NCI-H526 treated with DMSO at 0.1 percent for 48 hours (cell line): ENCODE measurements around the gene TMEM238L.

Experiments used
- DNase-seq: peaks from one replicate; lab custom pipeline; 2025; lab: John Stamatoyannopoulos, UW

Gene TMEM238L

DNA sequence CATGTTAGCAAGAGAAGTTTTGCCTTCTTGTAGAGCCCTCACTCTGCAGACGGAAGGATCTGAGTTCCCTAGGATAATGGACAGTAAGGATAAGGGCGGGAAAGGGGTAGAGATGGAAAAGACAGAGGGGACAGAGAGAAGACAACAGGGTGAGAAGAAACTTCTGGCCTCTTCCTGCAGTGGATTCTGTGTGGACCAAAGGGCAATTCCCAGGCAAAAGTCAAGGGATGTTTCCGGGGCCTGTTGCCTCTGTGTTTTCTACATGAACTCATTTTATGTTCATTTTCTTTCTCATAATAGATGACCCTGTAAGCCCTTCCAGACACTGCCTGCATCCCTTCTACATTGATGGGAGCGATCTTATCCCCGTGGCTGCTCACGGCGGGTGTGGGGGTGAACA, 647 bp upstream of the TMEM238L start:
- no peak for DNase-seq

DNA sequence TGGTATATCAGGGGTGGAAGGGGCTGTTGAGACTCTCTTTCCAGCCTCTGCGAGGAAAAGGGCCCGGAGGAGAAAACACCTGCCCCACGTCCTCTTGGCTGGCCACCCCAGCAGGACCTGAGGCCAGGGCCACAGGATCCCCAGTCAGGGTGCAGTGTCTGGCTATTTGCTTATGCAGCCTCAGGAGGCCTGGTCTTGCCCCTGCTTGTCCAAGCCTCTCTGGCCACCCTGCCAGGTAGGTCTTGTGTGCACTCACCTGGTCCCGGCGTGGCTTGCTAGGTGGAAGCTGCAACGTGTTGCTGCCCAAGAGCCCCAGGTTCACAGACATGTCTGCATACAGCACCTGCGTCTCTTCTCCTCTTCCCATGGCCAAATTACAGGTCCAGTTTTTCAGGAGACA, 549 bp downstream of the TMEM238L start:
- DNase-seq: peak; percentile 50

DNA sequence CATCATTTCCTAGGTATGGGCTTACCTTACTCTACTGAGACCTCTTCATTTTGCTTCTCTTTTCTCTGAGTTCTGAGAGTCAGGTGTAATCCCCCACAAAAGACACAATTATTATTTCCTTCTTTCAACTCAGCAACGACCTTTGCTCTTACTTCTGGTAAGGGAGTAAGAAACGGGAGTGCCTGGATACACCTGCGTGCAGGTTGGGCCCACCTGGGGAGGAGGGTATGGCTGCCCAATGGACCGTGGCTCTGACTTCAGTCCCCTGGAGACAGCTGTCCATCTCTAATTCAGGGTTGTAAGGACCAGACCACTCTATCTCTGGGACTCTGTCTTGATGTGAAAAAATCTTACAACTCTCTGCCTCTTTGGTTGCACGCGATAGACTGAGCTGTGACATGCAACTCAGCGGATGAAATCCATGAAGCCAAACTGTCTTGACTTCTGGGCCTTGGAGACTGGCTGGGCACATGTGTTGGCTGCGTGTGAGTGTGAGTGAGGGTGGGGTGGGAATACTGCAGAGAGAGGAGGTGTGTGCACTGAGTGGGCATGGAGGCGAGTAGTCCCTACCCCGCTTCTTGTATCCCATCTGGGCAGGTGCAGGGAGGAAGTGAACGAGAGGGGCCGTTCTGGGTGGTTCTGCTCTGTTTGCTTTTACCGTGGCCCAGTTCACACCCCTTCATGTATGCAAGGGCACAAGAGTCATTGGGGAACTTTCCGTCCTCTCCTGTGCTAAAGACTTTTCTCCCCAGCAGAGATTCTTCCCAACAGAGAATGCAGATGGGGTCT, 1.2 kb downstream of the TMEM238L start:
- DNase-seq: no peak

DNA sequence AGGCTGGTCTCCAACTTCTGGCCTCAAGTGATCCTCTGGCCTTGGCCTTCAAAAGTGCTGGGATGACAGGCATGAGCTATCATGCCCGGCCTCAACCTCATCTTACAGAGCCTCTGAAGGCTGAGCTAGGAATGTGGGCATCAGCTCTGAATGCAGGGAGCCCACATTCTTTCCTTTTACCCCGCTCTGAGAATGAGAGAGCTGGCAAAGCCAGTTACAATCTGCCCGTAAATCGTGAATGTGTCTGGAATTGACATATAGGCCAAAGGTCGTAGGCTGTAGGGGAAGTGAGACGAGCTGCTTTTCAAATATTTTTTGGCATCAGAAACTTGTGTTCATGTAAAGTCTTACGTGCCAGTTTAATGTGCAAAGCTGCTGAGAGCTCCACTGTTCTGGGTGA, 4.5 kb downstream of the TMEM238L start:
- no peak for DNase-seq

DNA sequence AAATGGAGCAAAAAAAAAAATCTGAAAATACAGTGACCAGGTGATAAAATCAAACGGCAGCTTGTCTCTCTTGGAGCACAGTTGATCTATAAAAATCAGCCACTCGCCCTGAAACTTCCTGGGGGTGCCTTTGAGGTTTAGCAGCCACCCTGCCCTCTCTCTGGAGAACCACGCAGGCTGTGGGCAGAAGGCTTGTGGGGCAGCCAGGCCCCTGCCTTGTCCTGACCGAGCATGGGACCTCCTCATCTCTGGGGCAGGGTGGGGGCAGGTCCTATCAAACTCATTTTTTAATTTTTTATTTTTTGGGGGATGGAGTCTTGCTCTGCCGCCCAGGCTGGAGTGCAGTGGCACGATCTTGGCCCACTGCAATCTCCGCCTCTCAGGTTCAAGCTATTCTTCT, 5.0 kb downstream of the TMEM238L start:
- DNase-seq: no peak

DNA sequence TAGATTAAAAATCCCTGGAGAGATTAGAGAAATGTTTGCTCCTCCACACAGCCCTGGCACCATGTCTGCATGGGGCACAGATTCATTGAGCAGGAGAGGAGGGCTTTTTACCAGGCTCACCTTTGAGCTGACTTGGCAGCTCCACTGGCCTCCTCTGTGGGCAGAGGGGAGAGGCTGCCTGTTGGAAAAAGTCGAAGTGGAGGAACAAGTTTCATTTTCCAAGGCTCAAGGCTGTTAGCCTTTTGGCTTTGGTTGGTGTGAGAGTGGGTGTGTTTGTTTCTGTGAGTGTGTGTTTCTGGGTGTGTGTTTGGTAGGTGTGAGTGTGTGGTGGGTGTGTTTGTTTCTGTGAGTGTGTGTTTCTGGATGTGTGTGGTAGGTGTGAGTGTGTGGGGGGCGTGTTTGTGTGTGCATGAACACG, 5.6 kb downstream of the TMEM238L start:
- DNase-seq: no peak

DNA sequence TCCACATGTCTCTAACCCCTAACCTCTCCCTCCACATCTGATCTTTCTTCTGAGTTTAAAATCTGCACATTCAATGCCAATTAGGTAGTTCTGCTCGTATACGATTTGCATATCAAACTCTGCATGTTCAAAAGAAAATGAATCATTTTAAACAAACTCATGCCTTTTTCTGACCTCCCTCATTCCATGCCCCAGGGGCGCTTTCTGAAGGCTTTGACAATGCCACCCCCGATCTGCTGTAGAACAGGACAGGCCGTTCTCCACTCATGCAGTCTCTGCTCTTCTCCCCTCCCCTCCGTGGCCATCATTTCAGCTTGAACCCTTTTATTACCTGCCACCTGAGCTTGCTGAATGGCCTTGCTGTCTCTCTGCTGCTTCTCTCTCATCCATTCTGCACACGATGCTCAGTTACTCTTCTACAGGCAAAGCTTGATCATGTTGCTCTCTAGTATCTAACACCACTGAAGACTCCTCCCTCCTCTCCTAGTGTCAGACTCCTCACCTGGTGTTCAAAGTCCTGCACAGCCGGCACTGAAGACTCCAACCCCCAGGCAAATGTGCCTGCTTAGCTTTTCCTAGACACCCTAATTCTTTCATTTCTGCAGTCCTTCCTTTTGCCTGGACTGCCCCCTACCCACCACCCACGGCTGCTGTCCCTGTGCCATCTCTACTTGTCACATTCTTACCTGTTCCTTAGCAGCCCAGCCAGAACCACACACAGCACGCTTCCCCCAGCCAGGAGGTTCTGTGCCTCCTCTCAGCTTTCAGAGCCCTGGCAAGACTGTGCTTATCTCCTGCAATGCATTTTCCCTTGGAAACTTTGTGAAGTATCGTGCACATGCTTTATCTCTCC, 6.2 kb downstream of the TMEM238L start:
- peak; percentile 5 for DNase-seq

DNA sequence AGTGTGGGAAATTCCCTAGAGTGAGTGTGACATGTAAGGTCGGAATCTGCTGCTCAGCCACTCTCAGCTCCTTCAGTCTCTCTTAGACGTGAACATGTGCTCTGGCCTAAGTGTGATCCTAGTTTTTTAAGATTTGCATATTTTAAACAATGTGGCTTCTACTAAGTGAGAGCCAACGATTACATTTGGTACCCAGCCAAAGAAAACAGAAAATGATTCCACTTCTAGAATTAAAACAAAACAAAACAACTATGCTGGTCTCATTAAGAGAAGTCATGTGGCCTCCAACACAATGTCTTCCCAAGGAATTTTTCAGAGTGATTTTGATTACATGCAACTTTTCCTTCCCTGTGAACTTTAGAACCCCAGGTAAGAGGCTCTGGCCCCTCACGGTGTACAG, 10.1 kb downstream of the TMEM238L start:
- no peak for DNase-seq

DNA sequence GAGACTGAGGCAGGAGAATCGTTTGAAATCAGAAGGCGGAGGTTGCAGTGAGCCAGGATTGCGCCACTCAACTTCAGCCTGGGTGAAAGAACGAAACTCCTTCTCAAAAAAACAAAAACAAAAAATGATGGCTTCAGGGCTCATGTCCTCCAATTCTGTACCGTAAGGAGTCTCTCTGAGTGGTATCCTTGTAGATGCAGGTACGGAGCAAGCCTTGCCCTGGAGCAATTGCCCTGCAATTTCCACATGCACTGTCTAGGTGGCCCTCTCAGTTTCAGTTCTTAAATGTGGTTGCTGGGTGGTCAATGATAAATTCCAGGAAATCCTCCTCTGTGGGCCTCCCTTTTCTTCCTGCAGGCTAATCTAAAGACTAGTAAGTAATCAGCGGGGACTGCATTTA, 10.6 kb downstream of the TMEM238L start:
- no peak for DNase-seq

DNA sequence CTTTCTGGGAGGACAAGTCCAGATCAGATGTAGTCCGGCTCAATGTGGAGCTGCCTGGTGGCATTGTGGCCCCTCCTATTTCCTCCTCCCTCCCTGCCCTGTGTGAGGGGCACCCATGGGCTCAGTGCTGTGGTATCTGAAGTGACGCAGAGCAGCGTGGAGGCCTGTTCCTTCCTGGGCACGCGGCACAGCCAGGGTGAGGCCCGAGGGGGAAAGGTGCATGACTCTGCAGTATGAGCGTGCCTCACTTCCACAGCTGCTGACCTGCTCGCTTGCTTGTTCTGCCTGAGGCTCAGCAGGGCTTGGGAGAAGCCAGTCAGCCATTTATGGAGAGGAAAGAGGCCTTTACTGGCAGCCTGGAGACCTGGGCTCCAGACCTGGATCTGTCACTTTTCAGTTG, 11.7 kb downstream of the TMEM238L start:
- no peak for DNase-seq

DNA sequence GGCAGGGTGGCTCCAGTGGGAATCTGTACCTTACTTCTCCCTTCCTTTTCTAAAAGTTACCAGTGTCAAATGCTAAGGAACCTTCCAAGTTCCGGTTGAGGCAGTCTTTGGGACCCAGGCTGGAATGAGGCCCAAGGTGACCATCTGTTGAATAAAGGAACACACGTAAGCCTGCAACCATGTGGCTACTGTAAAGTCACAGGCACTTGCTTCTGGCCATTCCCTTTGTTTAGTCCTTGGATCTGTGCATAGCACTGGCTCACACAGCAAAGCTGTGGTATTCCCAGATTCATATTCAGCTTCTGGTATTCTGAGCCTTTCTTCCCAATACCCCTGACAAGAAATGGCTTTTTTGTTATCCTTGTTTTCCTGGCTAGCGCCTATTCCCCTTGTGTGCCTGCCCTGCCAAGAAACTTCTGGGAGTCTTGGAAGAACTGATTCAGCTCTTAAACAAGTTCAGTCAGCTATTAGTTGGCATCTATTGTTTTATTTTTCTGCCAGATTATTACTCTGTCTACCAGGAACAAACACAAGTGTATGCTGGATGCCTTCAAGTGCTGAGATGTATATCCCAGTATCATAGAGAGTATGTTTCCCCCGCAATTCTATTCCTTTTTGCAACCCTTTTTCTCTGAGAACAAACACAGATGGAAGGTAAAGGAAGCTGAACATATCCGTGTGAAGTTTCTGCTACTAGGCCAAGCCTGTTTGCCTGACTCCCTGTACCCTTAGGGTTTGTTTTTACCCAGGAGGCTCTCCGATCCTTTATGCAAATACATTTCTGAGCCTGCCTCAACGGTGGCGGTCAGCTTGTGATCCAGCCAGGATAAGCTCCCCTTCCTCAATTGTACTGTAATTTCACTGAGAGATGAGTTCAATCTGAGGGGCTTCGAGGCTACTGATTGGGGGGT, 13.2 kb downstream of the TMEM238L start:
- DNase-seq: peak; percentile 79

DNA sequence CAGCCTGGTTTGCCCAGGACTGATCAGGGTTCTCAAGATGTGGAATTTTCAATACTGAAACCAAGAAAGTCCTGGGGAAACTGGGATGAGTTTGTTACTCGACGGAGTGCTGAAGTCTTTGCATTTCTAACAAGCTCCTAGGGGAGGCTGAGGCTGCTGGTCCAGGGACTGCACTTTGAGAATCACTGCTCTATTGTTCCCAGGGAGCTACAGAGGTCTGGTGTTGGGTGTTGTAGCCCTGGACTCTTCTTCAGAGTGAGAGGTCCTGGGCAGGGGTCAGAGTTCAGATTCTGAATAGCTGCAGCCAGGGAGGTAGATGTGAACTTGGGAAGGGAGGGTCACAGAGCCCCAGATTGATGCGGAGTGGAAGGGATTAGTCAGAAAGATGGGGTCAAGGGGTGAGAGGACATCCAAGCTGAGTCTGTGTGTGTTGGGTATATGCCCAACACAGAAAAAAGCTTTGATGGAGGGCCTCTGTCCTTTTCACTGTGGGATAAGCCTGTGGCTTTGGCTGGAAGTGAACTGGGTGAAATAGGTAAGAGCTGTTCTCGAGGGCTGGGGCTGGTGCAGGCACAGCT, 14.1 kb downstream of the TMEM238L start:
- no peak for DNase-seq

DNA sequence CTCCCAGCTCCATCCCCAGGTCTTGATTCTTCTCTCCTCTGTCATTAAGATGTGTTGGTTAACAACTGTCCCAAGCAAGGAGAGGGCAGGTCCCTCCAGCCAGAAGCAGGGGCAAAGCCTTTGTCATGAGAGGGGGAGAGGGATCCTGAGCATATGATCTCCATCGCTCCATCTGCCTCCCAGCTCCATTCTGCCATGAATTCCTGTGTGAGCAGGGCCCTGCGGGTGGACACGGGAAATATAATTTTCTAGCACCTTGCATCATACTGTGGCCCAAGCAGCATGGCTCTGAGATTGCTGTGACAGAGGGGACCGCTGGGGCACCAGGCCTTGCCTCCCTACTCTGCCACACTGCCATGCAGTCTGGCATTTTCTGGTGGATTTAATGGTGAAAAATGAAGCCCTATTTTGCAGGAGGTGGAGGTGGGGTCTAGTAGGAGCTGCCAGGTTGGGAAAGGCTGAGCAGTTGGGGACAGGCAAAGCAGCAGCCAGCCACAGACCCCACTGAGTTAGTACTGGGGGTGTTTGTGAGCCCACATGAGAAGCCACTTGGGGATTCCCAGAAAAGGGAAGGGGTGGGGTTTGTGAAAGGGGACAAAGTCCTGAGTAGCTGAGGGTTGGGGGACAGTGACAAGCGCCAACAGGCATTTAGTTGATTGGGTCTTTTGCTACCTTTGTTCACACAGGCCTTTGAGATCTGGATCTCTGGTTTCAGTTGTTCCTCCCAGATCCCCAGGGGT, 16.4 kb downstream of the TMEM238L start:
- no peak for DNase-seq

DNA sequence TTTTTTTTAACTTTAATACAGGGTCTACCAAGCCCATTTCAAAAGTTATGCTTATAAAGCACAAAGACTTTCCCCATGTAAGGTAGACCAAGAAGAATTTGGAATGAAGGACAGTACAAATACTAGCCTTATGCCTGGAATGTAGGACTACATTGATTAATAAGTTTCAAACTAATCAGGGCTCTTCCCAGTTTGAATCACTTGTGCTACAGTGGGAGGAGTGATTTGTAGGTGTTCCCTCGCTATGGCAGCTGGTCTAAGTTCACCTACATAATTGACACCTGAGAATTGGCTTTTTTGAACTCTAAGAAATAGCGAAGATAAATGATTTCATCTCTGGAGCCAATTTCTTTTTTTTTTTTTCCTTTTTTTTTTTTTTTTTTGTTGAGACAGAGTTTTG, 18.6 kb downstream of the TMEM238L start:
- no peak for DNase-seq

DNA sequence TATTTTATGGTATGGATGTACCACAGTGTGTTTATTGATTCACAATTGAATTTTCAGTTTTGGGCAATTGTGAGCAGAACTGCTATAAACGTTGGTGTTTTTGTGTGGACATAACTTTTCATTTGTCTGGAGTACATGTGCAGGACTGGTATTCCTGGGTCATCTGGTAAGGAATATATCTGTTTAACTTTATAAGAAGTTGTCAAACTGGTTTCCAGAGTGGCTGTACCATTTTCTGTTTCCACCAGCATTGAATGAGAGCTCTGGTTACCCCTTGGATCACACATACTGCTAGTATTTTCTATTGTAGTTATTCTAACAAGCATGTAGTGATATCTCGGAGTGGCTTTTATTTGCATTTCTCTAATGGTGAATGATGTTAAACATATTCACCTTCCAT, 24.3 kb downstream of the TMEM238L start:
- no peak for DNase-seq

DNA sequence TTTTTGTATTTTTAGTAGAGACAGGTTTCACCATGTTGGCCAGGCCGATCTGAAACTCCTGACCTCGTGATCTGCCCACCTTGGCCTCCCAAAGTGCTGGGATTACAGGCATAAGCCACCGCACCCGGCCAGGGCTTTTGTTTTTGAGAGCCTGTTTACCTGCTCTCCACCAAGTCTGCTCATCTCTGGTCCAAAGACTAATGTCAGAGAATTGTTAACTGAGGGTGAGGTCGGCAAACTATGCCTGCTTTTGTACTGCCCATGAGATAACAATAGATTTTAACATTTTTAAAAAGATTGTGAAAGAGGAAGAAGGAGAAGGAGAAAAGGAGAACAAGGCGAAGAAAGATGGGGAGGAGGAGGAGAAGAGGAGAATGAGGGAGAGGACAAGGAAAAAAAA, 26.0 kb downstream of the TMEM238L start:
- DNase-seq: no peak

DNA sequence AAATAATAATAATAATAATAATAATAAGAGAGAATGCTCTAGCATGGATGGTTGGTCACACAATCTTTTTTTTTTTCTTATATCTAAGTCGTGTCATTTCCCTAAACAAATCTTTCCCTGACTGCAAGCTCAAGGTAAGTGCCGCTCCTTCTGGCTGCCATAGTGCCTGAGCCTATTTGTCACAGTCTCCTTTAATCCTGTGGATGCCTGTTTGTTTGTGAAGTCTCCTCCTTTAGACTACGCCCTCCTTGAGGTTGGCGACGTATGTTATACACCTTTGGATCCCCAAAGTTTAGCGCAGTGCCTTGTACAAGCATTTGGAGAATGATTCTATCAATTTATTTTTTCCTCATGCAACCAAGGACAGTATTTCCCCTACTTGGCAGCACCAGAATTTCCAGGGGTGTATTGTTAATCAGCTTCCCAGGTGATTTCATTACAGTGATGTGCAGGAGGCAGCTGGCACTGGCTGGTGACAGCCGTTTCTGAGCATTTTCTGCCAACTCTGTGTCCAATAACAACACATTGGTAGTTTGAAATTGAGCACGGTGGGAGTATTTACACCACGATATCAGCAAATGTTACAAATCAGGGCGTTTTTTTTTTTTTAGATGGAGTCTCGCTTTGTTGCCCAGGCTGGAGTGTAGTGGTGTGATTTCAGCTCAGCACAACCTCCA, 26.6 kb downstream of the TMEM238L start:
- DNase-seq: no peak

DNA sequence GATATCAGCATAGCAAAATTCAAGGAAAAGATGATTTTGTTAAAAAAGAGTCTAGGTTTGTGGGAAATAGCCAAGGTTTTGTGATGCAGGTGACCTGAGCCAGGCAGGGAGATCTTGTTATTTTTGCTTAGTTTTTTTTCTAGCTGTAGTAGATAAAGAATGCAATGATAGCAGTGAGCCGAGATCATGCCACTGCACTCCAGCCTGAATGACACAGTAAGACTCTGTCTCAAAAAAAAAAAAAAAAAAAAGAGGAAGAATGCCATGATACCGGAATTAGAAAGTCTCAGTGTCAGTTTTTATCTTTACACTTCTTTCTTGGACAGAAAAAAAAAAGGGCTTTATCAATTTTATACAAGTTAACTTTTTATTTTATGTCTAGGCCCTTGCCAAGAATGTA, 27.5 kb downstream of the TMEM238L start:
- no peak for DNase-seq

DNA sequence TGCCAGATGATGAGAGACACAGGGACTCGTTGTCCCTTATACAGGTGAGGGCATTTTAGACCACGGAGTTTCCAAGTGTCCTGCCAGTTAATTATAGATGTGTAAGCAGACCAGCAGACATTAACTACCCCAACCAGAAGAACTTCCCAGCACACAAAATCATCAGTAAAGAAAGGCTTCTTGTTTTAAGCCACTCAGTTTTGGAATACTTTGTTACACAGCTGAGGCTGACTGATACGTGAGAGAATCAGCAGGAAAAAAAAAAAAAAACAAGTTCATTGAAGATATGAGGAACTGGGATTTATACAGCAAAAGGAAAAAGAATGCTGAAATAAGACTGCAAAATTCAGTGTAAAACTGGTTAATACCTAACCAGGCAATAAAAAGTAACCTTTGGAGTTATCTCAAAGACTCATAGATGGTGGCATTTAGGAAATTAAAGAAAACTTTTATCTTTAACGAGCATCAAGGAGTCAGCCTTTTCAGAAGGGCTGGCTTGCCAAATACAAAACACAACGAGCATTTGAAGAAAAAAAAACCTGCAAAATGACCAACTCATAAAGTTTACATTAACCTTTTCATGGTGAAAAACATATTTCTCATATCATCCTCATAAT, 28.1 kb downstream of the TMEM238L start:
- DNase-seq: no peak

DNA sequence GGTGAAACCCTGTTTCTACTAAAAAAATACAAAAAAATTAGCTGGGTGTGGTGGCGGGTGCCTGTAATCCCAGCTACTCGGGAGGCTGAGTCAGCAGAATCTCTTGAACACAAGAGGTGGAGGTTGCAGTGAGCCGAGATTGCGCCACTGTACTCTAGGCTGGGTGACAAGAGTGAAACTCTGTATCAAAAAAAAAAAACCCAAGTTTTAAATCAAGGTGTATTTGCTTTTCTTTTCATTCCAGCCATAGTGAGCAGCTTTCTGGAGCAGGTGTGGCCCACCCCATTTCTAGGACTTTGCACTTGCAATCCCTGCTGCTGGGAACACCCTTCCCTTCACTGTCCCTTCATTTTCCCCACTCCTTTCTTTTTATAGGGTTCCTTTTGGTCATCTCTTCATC, 28.8 kb downstream of the TMEM238L start:
- DNase-seq: no peak
